K562 (cell line): ENCODE results near the gene NR2F6. TPM values are rescaled to one million over a fixed set of nuclear protein-coding genes. Genes with fewer than 3 reads are reported as not detected.
A peak's percentile ranks its signal among the peaks of the same experiment; 100 is the strongest.

Experiments
- ARID2 ChIP-seq: fragments of 450-650 bp; IDR thresholded peaks from 2 replicates; pipeline ENCODE4 v1.6.1; 2017; ENCODE audit warnings: antibody characterized with exemption, mild to moderate bottlenecking
- ATF7 ChIP-seq: fragments of 450-650 bp; IDR thresholded peaks from 2 replicates; pipeline ENCODE4 v1.7.1; 2014; ENCODE audit warnings: mild to moderate bottlenecking, moderate library complexity
- CC2D1A ChIP-seq: fragments of 450-650 bp; IDR thresholded peaks from 2 replicates; pipeline ENCODE4 v1.6.1; 2017; ENCODE audit warnings: mild to moderate bottlenecking
- CREM ChIP-seq: IDR thresholded peaks from 2 replicates; pipeline ENCODE4 v1.6.1; 2014; ENCODE audit warnings: antibody characterized with exemption, low read depth
- CTBP1 ChIP-seq: fragments of 450-650 bp; IDR thresholded peaks from 2 replicates; pipeline ENCODE4 v1.6.1; 2016; ENCODE audit warnings: borderline replicate concordance
- EP400 ChIP-seq: fragments of 450-650 bp; IDR thresholded peaks from 2 replicates; pipeline ENCODE4 v1.6.1; 2017; ENCODE audit warnings: antibody characterized with exemption, mild to moderate bottlenecking, moderate library complexity
- HDGF ChIP-seq: fragments of 450-650 bp; IDR thresholded peaks from 2 replicates; pipeline ENCODE4 v1.6.1; 2016
- POLR3A ChIP-seq: IDR thresholded peaks from 2 replicates; pipeline ENCODE4 v1.6.1; 2011; ENCODE audit warnings: borderline replicate concordance, mild to moderate bottlenecking, moderate library complexity; ENCODE audit not compliant: insufficient read length, insufficient read depth; ENCODE audit errors: extremely low read depth
- RUNX1 ChIP-seq: sonication (generic); IDR thresholded peaks from 2 replicates; pipeline ENCODE4 v1.6.1; 2016; ENCODE audit warnings: antibody characterized with exemption, low read depth
- TBP ChIP-seq: optimal IDR thresholded peaks from 2 replicates; pipeline ENCODE3; 2011; ENCODE audit warnings: low read depth, low read length, improper control_type of control experiment
- TCF3 ChIP-seq: sonication (generic); formaldehyde crosslinking; IDR thresholded peaks from 2 replicates; pipeline ENCODE4 v1.4.0; 2020; ENCODE audit warnings: mild to moderate bottlenecking, missing genetic modification reagents
- ZEB2 ChIP-seq: fragments of 450-650 bp; IDR thresholded peaks from 2 replicates; pipeline ENCODE4 v1.6.1; 2016
- ZNF124 ChIP-seq: sonication (generic); formaldehyde crosslinking; IDR thresholded peaks from 2 replicates; pipeline ENCODE4 v1.8.1; 2022; ENCODE audit warnings: missing genetic modification reagents
- polyA plus RNA-seq, 8 experiments: library from polyadenylated mRNA; depleted of rRNA in 4 of 8; stranded (reverse) in 5 of 8; unstranded in 3 of 8; fragments of >200 nt; fragmentation: Nextera tagmentation in 2 of 8; fragmentation: Illumina TruSeq in 1 of 8; extraction: Ambion mirVana in 2 of 8; extraction: Trizol in 1 of 8; gene quantifications; 2 replicates each; pipeline versions ENCODE4 v1.2.1 to v1.2.3, GENCODE V29; 2011 to 2014; ENCODE audit warnings: inconsistent platforms in 1 of 8, missing spikeins in 1 of 8
- total RNA-seq, 7 experiments: library from RNA; depleted of rRNA in 6 of 7; stranded (reverse); fragments of >200 nt in 6 of 7; fragmentation: Illumina TruSeq in 2 of 7; extraction: Trizol in 2 of 7; gene quantifications; 2 replicates each; pipeline versions ENCODE4 v1.2.1 to v1.2.3, GENCODE V29; 2011 to 2021; ENCODE audit warnings: low replicate concordance in 1 of 7
- TF ChIP-seq, protein P1 (sequence below), 2 experiments: fragments of 450-650 bp; IDR thresholded peaks; 2 replicates each; pipeline ENCODE4 v1.6.1; 2018; ENCODE audit warnings: mild to moderate bottlenecking in 2 of 2, low read depth in 1 of 2; ENCODE audit not compliant: partially characterized antibody in 2 of 2
- TF ChIP-seq, protein P2 (sequence below): IDR thresholded peaks from 2 replicates; pipeline ENCODE4 v1.6.1; 2014; ENCODE audit warnings: antibody characterized with exemption
- TF ChIP-seq, protein P3 (sequence below): fragments of 450-650 bp; formaldehyde crosslinking; IDR thresholded peaks from 2 replicates; pipeline ENCODE4 v1.4.0; 2022; ENCODE audit warnings: missing genetic modification characterization
- TF ChIP-seq, protein P4 (sequence below): fragments of 450-650 bp; IDR thresholded peaks from 2 replicates; pipeline ENCODE4 v1.6.1; 2016
- TF ChIP-seq, protein P5 (sequence below): sonication (generic); formaldehyde crosslinking; IDR thresholded peaks from 2 replicates; pipeline ENCODE4 v1.8.0; 2022; ENCODE audit warnings: mild to moderate bottlenecking, missing genetic modification reagents
- TF ChIP-seq, protein P6 (sequence below): fragments of 450-650 bp; formaldehyde crosslinking; IDR thresholded peaks from 2 replicates; pipeline ENCODE4 v1.4.0; 2020; ENCODE audit warnings: mild to moderate bottlenecking, moderate library complexity

NR2F6 gene
- total and polyA plus RNA-seq, 9 of the 15 experiments (the other 6 are each of a cell fraction or from before 2014, with no cell fraction given) = 0.76 to 97.5 (median 18.8) TPM

DNA sequence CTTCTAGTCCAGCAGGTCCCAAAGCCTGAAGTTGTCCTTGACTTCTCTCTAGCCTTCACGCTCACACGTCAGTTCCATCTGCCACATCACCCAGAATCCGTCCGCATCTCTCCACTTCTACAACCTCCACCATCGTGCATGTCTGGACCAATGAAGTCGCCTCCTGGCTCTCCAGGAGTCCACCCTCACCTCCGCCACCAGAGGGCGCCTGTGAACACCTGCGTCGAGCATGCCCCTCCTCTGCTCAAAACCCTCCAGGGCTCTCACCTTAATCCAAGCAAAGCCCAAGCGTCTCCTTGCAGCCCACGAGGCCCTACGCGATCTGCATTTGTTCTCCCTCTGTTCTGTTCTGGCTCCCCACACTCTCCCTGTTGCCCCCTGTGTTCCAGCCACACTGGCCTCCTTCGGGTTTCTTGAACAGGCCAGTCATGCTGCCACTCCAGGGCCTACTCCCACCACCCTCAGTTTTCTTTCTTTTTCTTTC lies 15.2 kb upstream of the NR2F6 start (continued):
- TF ChIP-seq, protein P1, sequence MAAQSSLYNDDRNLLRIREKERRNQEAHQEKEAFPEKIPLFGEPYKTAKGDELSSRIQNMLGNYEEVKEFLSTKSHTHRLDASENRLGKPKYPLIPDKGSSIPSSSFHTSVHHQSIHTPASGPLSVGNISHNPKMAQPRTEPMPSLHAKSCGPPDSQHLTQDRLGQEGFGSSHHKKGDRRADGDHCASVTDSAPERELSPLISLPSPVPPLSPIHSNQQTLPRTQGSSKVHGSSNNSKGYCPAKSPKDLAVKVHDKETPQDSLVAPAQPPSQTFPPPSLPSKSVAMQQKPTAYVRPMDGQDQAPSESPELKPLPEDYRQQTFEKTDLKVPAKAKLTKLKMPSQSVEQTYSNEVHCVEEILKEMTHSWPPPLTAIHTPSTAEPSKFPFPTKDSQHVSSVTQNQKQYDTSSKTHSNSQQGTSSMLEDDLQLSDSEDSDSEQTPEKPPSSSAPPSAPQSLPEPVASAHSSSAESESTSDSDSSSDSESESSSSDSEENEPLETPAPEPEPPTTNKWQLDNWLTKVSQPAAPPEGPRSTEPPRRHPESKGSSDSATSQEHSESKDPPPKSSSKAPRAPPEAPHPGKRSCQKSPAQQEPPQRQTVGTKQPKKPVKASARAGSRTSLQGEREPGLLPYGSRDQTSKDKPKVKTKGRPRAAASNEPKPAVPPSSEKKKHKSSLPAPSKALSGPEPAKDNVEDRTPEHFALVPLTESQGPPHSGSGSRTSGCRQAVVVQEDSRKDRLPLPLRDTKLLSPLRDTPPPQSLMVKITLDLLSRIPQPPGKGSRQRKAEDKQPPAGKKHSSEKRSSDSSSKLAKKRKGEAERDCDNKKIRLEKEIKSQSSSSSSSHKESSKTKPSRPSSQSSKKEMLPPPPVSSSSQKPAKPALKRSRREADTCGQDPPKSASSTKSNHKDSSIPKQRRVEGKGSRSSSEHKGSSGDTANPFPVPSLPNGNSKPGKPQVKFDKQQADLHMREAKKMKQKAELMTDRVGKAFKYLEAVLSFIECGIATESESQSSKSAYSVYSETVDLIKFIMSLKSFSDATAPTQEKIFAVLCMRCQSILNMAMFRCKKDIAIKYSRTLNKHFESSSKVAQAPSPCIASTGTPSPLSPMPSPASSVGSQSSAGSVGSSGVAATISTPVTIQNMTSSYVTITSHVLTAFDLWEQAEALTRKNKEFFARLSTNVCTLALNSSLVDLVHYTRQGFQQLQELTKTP (IDR thresholded peaks at IDR 0.05; ENCODE audit: low read depth in 1 of 2, partially characterized antibody in 2 of 2) = peak in 1 of 2 experiments; percentile 63
- 0 out of 2 replicates have a peak, but pooled peaks have one; percentile 6 for TF ChIP-seq TCF3
- TF ChIP-seq, protein P2, sequence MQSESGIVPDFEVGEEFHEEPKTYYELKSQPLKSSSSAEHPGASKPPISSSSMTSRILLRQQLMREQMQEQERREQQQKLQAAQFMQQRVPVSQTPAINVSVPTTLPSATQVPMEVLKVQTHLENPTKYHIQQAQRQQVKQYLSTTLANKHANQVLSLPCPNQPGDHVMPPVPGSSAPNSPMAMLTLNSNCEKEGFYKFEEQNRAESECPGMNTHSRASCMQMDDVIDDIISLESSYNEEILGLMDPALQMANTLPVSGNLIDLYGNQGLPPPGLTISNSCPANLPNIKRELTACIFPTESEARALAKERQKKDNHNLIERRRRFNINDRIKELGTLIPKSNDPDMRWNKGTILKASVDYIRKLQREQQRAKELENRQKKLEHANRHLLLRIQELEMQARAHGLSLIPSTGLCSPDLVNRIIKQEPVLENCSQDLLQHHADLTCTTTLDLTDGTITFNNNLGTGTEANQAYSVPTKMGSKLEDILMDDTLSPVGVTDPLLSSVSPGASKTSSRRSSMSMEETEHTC = no peak
- peak; percentile 93; the same call in 1 of the 2 replicates for TF ChIP-seq HDGF
- TF ChIP-seq CTBP1 = peak; percentile 91
- TF ChIP-seq EP400 = peak; percentile 60; the same call in 1 of the 2 replicates
- TF ChIP-seq, protein P3, sequence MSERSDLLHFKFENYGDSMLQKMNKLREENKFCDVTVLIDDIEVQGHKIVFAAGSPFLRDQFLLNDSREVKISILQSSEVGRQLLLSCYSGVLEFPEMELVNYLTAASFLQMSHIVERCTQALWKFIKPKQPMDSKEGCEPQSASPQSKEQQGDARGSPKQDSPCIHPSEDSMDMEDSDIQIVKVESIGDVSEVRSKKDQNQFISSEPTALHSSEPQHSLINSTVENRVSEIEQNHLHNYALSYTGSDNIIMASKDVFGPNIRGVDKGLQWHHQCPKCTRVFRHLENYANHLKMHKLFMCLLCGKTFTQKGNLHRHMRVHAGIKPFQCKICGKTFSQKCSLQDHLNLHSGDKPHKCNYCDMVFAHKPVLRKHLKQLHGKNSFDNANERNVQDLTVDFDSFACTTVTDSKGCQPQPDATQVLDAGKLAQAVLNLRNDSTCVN (CRISPR knock-in tag) = peak; percentile 66; the same call in 1 of the 2 replicates
- TF ChIP-seq POLR3A = no peak
- TF ChIP-seq, protein P4, sequence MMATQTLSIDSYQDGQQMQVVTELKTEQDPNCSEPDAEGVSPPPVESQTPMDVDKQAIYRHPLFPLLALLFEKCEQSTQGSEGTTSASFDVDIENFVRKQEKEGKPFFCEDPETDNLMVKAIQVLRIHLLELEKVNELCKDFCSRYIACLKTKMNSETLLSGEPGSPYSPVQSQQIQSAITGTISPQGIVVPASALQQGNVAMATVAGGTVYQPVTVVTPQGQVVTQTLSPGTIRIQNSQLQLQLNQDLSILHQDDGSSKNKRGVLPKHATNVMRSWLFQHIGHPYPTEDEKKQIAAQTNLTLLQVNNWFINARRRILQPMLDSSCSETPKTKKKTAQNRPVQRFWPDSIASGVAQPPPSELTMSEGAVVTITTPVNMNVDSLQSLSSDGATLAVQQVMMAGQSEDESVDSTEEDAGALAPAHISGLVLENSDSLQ = 0 out of 2 replicates have a peak, but pooled peaks have one; percentile 25
- TF ChIP-seq ATF7 = 0 out of 2 replicates have a peak, but pooled peaks have one; percentile 35
- TF ChIP-seq, protein P5, sequence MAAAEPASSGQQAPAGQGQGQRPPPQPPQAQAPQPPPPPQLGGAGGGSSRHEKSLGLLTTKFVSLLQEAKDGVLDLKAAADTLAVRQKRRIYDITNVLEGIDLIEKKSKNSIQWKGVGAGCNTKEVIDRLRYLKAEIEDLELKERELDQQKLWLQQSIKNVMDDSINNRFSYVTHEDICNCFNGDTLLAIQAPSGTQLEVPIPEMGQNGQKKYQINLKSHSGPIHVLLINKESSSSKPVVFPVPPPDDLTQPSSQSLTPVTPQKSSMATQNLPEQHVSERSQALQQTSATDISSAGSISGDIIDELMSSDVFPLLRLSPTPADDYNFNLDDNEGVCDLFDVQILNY = no peak
- peak; percentile 28 for TF ChIP-seq TBP
- TF ChIP-seq, protein P6, sequence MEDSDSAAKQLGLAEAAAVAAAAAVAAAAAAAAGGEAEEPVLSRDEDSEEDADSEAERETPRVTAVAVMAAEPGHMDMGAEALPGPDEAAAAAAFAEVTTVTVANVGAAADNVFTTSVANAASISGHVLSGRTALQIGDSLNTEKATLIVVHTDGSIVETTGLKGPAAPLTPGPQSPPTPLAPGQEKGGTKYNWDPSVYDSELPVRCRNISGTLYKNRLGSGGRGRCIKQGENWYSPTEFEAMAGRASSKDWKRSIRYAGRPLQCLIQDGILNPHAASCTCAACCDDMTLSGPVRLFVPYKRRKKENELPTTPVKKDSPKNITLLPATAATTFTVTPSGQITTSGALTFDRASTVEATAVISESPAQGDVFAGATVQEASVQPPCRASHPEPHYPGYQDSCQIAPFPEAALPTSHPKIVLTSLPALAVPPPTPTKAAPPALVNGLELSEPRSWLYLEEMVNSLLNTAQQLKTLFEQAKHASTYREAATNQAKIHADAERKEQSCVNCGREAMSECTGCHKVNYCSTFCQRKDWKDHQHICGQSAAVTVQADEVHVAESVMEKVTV (CRISPR knock-in tag) = peak; percentile 40; the same call in 1 of the 2 replicates
- 0 out of 2 replicates have a peak, but pooled peaks have one; percentile 18 for TF ChIP-seq RUNX1
- TF ChIP-seq CC2D1A = peak; percentile 6
- TF ChIP-seq ARID2 = 0 out of 2 replicates have a peak, but pooled peaks have one; percentile 11
- TF ChIP-seq ZNF124 (CRISPR knock-in tag) = no peak
- TF ChIP-seq ZEB2 = peak; percentile 73; the same call in 1 of the 2 replicates
- TF ChIP-seq CREM = peak; percentile 87
